ENCODE measurements around the gene SGCG.
"Not testable (repeated sequence)": the region's sequence is repeated elsewhere in the genome, so short reads cannot be mapped to it uniquely, and the experiment has no call there.

Gene SGCG

GRCh38 chr13:23212671-23213070, 31.9 kb downstream of the SGCG start:
- DNase-seq (ENCODE audit: low spot score) = no peak

- DNase-seq (ENCODE audit: low spot score) = no peak
These were observed 50.5 kb downstream of the SGCG start for GRCh38 chr13:23231241-23231640.

GRCh38 chr13:23235994-23236393, 55.2 kb downstream of the SGCG start:
- DNase-seq (ENCODE audit: low spot score) = no peak

- no peak for DNase-seq (ENCODE audit: low spot score)
These were observed 62.3 kb downstream of the SGCG start for GRCh38 chr13:23243066-23243465.

GRCh38 chr13:23248410-23248809, 67.6 kb downstream of the SGCG start:
- DNase-seq (ENCODE audit: low spot score) = not testable (repeated sequence)

- DNase-seq (ENCODE audit: low spot score) = no peak
These were observed 73.7 kb downstream of the SGCG start for GRCh38 chr13:23254506-23254905.

- no peak for DNase-seq (ENCODE audit: low spot score)
These were observed 86.8 kb downstream of the SGCG start for GRCh38 chr13:23267571-23267970.

GRCh38 chr13:23268441-23268840, 87.7 kb downstream of the SGCG start:
- DNase-seq (ENCODE audit: low spot score) = no peak

- DNase-seq (ENCODE audit: low spot score) = no peak
These were observed 90.6 kb downstream of the SGCG start for GRCh38 chr13:23271331-23271730.

GRCh38 chr13:23273498-23273897, 92.7 kb downstream of the SGCG start:
- no peak for DNase-seq (ENCODE audit: low spot score)

GRCh38 chr13:23279321-23279720, 98.5 kb downstream of the SGCG start:
- no peak for DNase-seq (ENCODE audit: low spot score)

GRCh38 chr13:23288564-23288963, 107.8 kb downstream of the SGCG start:
- DNase-seq (ENCODE audit: low spot score) = no peak

- DNase-seq (ENCODE audit: low spot score) = no peak
These were observed 108.2 kb downstream of the SGCG start for GRCh38 chr13:23288995-23289394.

- no peak for DNase-seq (ENCODE audit: low spot score)
These were observed 109.2 kb downstream of the SGCG start for GRCh38 chr13:23289917-23290357.

- DNase-seq (ENCODE audit: low spot score) = no peak
These were observed 111.8 kb downstream of the SGCG start for GRCh38 chr13:23292586-23292985.

GRCh38 chr13:23314837-23315236, 134.1 kb downstream of the SGCG start:
- DNase-seq (ENCODE audit: low spot score) = not testable (repeated sequence)

- DNase-seq (ENCODE audit: low spot score) = no peak
These were observed 139.1 kb downstream of the SGCG start for GRCh38 chr13:23319883-23320224.

GRCh38 chr13:23320926-23321534, 140.3 kb downstream of the SGCG start:
- no peak for DNase-seq (ENCODE audit: low spot score)

GRCh38 chr13:23321535-23322241, 140.9 kb downstream of the SGCG start:
- peak; percentile 26 for DNase-seq (ENCODE audit: low spot score)

GRCh38 chr13:23322353-23323336, 141.9 kb downstream of the SGCG start:
- DNase-seq (ENCODE audit: low spot score) = no peak

GRCh38 chr13:23323946-23324709, 143.3 kb downstream of the SGCG start:
- no peak for DNase-seq (ENCODE audit: low spot score)

GRCh38 chr13:23325191-23325590, 144.4 kb downstream of the SGCG start:
- DNase-seq (ENCODE audit: low spot score) = no peak
